K562 (cell line): ENCODE measurements around the gene IL4R. TPM values are rescaled to one million over a fixed set of nuclear protein-coding genes. Genes with fewer than 3 reads are reported as not detected.

Experiments used
- ATAC-seq: fragments of 200-7000 bp; cut with Tn5 transposase; 3 replicates; pipeline ENCODE4 v1.9.1; 2020; ENCODE audit warnings: moderate library complexity
- BruUV-seq: library from RNA; stranded (reverse); fragments of 400-500 nt; replicated peaks from 2 replicates; lab custom pipeline; 2021; lab: Mats Ljungman, UMichigan
- CTCF ChIA-PET: fragments of 300-600 bp; formaldehyde crosslinking; extraction: SDS; loops from one replicate; lab custom pipeline; 2021; ENCODE audit warnings: low intra/inter-chr PET ratio; lab: Yijun Ruan, JAX
- POLR2A ChIA-PET: fragments of 300-600, 350-650 bp; sonication (Branson Sonifier 250); formaldehyde crosslinking; extraction: SDS; loops from one replicate; lab custom pipeline; 2021; ENCODE audit warnings: antibody characterized with exemption, inconsistent platforms; lab: Yijun Ruan, JAX
- DNase-seq, 4 experiments: peaks; one replicate each; pipeline versions ENCODE4 v3.0.0 to v3.0.0-alpha.2; 2011 to 2018; ENCODE audit warnings: low spot score in 3 of 4, mixed read lengths in 3 of 4; ENCODE audit errors: extremely low read depth in 1 of 4
- FAIRE-seq: peaks from 2 replicates; lab custom pipeline; 2011; peaks lifted over from hg19 to GRCh38; lab: Jason Lieb, UNC
- H2AFZ ChIP-seq: 2 replicates; pipeline ENCODE4 v1.6.0; 2011; ENCODE audit warnings: low read depth, low read length, control low read depth, inconsistent platforms
- H3K27ac ChIP-seq: fragments of 200-600 bp; 3 replicates; pipeline ENCODE4 v1.8.0; 2011; ENCODE audit warnings: low read depth, mild to moderate bottlenecking, control low read depth, inconsistent platforms, low read length, moderate library complexity, mixed read lengths; ENCODE audit errors: extremely low read depth
- H3K27me3 ChIP-seq, 2 experiments: fragments of 300-600 bp in 1 of 2; 2 replicates in 1 of 2; 3 replicates in 1 of 2; pipeline versions ENCODE4 v1.6.0 to v1.8.0; 2011; ENCODE audit warnings: inconsistent platforms in 2 of 2, low read length in 2 of 2, mild to moderate bottlenecking in 1 of 2, mixed read lengths in 1 of 2, moderate library complexity in 1 of 2; ENCODE audit not compliant: control insufficient read depth in 2 of 2, insufficient read depth in 2 of 2
- H3K36me3 ChIP-seq: fragments of 300-600 bp; 3 replicates; pipeline ENCODE4 v1.8.0; 2011; ENCODE audit warnings: mild to moderate bottlenecking, low read length, inconsistent platforms; ENCODE audit not compliant: control insufficient read depth, insufficient read depth
- H3K4me1 ChIP-seq, 2 experiments: fragments of 200-600 bp in 1 of 2; replicated peaks in 1 of 2; 2 replicates in 1 of 2; 3 replicates in 1 of 2; pipeline versions ENCODE4 v1.5.1 to v1.8.0; 2011; ENCODE audit warnings: inconsistent platforms in 2 of 2, low read length in 2 of 2, mild to moderate bottlenecking in 1 of 2, mixed read lengths in 1 of 2, moderate library complexity in 1 of 2; ENCODE audit not compliant: control insufficient read depth in 2 of 2, insufficient read depth in 2 of 2
- H3K4me2 ChIP-seq: 2 replicates; pipeline ENCODE4 v1.6.1; 2011; ENCODE audit warnings: low read length, control low read depth, inconsistent platforms, mixed read lengths; ENCODE audit not compliant: insufficient read depth
- H3K4me3 ChIP-seq: fragments of 200-600 bp; sonication (generic), shearing (Covaris generic); 2 replicates; pipeline ENCODE4 v1.5.1; 2016; ENCODE audit warnings: control low read depth, inconsistent platforms
- H3K79me2 ChIP-seq: fragments of 200-600 bp; 3 replicates; pipeline ENCODE4 v1.8.0; 2011; ENCODE audit warnings: low read length, inconsistent platforms; ENCODE audit not compliant: control insufficient read depth, insufficient read depth
- H3K9ac ChIP-seq, 2 experiments: 2 replicates each; pipeline versions ENCODE4 v1.6.0 to v1.6.1; 2011; ENCODE audit warnings: low read depth in 2 of 2, low read length in 2 of 2, control low read depth in 1 of 2, inconsistent platforms in 1 of 2, mild to moderate bottlenecking in 1 of 2, mixed read lengths in 1 of 2; ENCODE audit not compliant: insufficient read depth in 1 of 2
- H3K9me1 ChIP-seq: one replicate; pipeline ENCODE4 v1.6.0; 2011; ENCODE audit warnings: inconsistent platforms, mild to moderate bottlenecking, low read length, moderate library complexity; ENCODE audit not compliant: control insufficient read depth, insufficient read depth
- H3K9me3 ChIP-seq: replicated peaks from 2 replicates; pipeline ENCODE4 v1.5.1; 2011; ENCODE audit warnings: low read depth, low read length, inconsistent platforms; ENCODE audit not compliant: control insufficient read depth, insufficient read depth
- H4K20me1 ChIP-seq: replicated peaks from 2 replicates; pipeline ENCODE4 v1.6.1; 2011; ENCODE audit warnings: low read length, inconsistent platforms, mixed read lengths; ENCODE audit not compliant: control insufficient read depth, insufficient read depth
- CCAR2 ChIP-seq: fragments of 200-400 bp; formaldehyde crosslinking; IDR thresholded peaks from 2 replicates; pipeline ENCODE4 v1.6.1; 2017; ENCODE audit warnings: mild to moderate bottlenecking, low read depth, low read length
- CREBBP ChIP-seq: IDR thresholded peaks from one replicate; pipeline ENCODE4 v1.6.1; 2012; ENCODE audit warnings: low read depth, mild to moderate bottlenecking, control low read depth, inconsistent platforms, low read length
- ESRRA ChIP-seq: fragments of 450-650 bp; IDR thresholded peaks from 2 replicates; pipeline ENCODE4 v1.6.1; 2014; ENCODE audit warnings: low read depth, mild to moderate bottlenecking, moderate library complexity, borderline replicate concordance
- STAT5A ChIP-seq: IDR thresholded peaks from 2 replicates; pipeline ENCODE4 v1.6.1; 2012; ENCODE audit warnings: low read length, inconsistent platforms, borderline replicate concordance
- STAT6 ChIP-seq: sonication (generic); formaldehyde crosslinking; IDR thresholded peaks from 2 replicates; pipeline ENCODE4 v1.8.1; 2023; ENCODE audit warnings: mild to moderate bottlenecking, missing genetic modification reagents
- TEAD1 ChIP-seq, 2 experiments: fragments of 450-650 bp in 1 of 2; sonication (generic) in 1 of 2; formaldehyde crosslinking; IDR thresholded peaks; 2 replicates each; pipeline versions ENCODE4 v1.4.0 to v1.8.0; 2020 to 2022; ENCODE audit warnings: mild to moderate bottlenecking in 2 of 2, missing genetic modification reagents in 1 of 2
- TRIM25 ChIP-seq: fragments of 450-650 bp; IDR thresholded peaks from 2 replicates; pipeline ENCODE4 v1.7.0; 2016; ENCODE audit warnings: borderline replicate concordance
- USF1 ChIP-seq: sonication (generic); formaldehyde crosslinking; IDR thresholded peaks from 2 replicates; pipeline ENCODE4 v1.9.0; 2022; ENCODE audit warnings: mild to moderate bottlenecking, missing genetic modification reagents
- ZNF511 ChIP-seq: sonication (generic); formaldehyde crosslinking; IDR thresholded peaks from 2 replicates; pipeline ENCODE4 v1.8.0; 2022; ENCODE audit warnings: mild to moderate bottlenecking, missing genetic modification reagents
- ZNF518B ChIP-seq: fragments of 250-450 bp; sonication (Bioruptor Pico); IDR thresholded peaks from 2 replicates; pipeline ENCODE4 v1.5.0; 2021; ENCODE audit warnings: mild to moderate bottlenecking, moderate library complexity
- ZNF586 ChIP-seq: fragments of 450-650 bp; formaldehyde crosslinking; conservative IDR thresholded peaks from 2 replicates; pipeline ENCODE4 v1.4.0; 2020; ENCODE audit warnings: mild to moderate bottlenecking, moderate library complexity
- WGBS: fragments of 100-300 bp; shearing (Covaris generic); methylation state at CpG from one replicate; pipeline ENCODE4 v1.1.6; 2016; ENCODE audit warnings: low coverage, mixed read lengths; ENCODE audit not compliant: insufficient coverage; ENCODE audit errors: missing lambda C conversion rate; 5-methylcytosine and 5-hydroxymethylcytosine counted together
- in situ Hi-C: fragments of 300-500 bp; cut with MboI; formaldehyde crosslinking; loops from 4 replicates; pipeline ENCODE4 v1.15.0; 2018; ENCODE audit warnings: inconsistent platforms, mixed read lengths
- intact Hi-C: fragments of 100-400 bp; cut with micrococcal nuclease; formaldehyde crosslinking; loops from 2 replicates; pipeline ENCODE4 v1.14.2; 2022
- polyA plus RNA-seq, 8 experiments: library from polyadenylated mRNA; depleted of rRNA in 4 of 8; stranded (reverse) in 5 of 8; unstranded in 3 of 8; fragments of >200 nt; fragmentation: Nextera tagmentation in 2 of 8; fragmentation: Illumina TruSeq in 1 of 8; extraction: Ambion mirVana in 2 of 8; extraction: Trizol in 1 of 8; gene quantifications; 2 replicates each; pipeline versions ENCODE4 v1.2.1 to v1.2.3, GENCODE V29; 2011 to 2014; ENCODE audit warnings: inconsistent platforms in 1 of 8, missing spikeins in 1 of 8
- total RNA-seq, 7 experiments: library from RNA; depleted of rRNA in 6 of 7; stranded (reverse); fragments of >200 nt in 6 of 7; fragmentation: Illumina TruSeq in 2 of 7; extraction: Trizol in 2 of 7; gene quantifications; 2 replicates each; pipeline versions ENCODE4 v1.2.1 to v1.2.3, GENCODE V29; 2011 to 2021; ENCODE audit warnings: low replicate concordance in 1 of 7

The IL4R gene
- total and polyA plus RNA-seq, 9 of the 15 experiments (the other 6 are each of a cell fraction or from before 2014, with no cell fraction given): 0.17 to 5.8 (median 3.3) TPM

- Histone ChIP-seq H3K79me2 (no peaks in the 10 kb centered on the region), H3K9ac (no peak overlapping the region), H3K4me2 (no peak overlapping the region), H3K9me1 (no peaks in the 10 kb centered on the region), H3K4me3 (no peak overlapping the region), H3K4me1 (no peaks in the 10 kb centered on the region), H3K27me3 (peaks cover 2 to 12% of the 10 kb centered on the region in 2 experiments; a peak in 2 of 5 replicates), H3K9me3 (no peaks in the 10 kb centered on the region), H2AFZ (no peak overlapping the region), H4K20me1 (no peaks in the 10 kb centered on the region), H3K36me3 (no peaks in the 10 kb centered on the region), H3K27ac (no peak overlapping the region)
- no TSS peak for BruUV-seq
- DNase-seq (no peak), FAIRE-seq (no peak), ATAC-seq (no peak)
- 1% methylated on average over 5 of the region's 5 CpGs for WGBS
- in situ Hi-C loops (loop anchor here (5.0 kb wide), 1 partner anchor 63 kb away; no protein-coding TSS in a partner anchor), intact Hi-C loops (no loop called here)
- ChIA-PET CTCF (no interaction called here), POLR2A (no interaction called here)
- TF ChIP-seq ZNF586 (CRISPR knock-in tag): no peak
- TF ChIP-seq USF1 (CRISPR knock-in tag): no peak
- TF ChIP-seq TEAD1 (CRISPR knock-in tag; IDR thresholded peaks at IDR 0.05): no peak
- TF ChIP-seq ZNF511 (CRISPR knock-in tag): no peak
- no peak for TF ChIP-seq STAT6
- no peak for TF ChIP-seq TRIM25
- TF ChIP-seq ZNF518B (CRISPR knock-in tag): no peak
- no peak for TF ChIP-seq CREBBP
- TF ChIP-seq ESRRA: no peak
- TF ChIP-seq STAT5A: no peak
- no peak for TF ChIP-seq CCAR2
These were observed 8.7 kb upstream of the IL4R start for GRCh38 chr16:27304881-27305745.
